Esophagus squamous epithelium (tissue), 5 donors: Measurements from ENCODE around the gene IL1RN. TPM values are rescaled to one million over a fixed set of nuclear protein-coding genes. Genes with fewer than 3 reads are reported as not detected.

ENCODE experiments used
- DNase-seq: peaks from one replicate; lab custom pipeline; 2025; lab: John Stamatoyannopoulos, UW
- H3K27ac ChIP-seq, 4 donors: fragments of 200-600 bp; sonication (generic); one replicate each; pipeline ENCODE4 v1.5.1; 2016 to 2019; ENCODE audit warnings: mild to moderate bottlenecking in 1 of 4
- H3K27me3 ChIP-seq, 4 donors: fragments of 200-600 bp; sonication (generic); 1 replicate in 3 of 4; 2 replicates in 1 of 4; pipeline versions ENCODE4 v1.5.1 to v1.6.0; 2017 to 2021; ENCODE audit warnings: antibody characterized with exemption in 1 of 4
- H3K36me3 ChIP-seq, 3 donors: fragments of 200-600 bp; sonication (generic); one replicate each; pipeline ENCODE4 v1.5.1; 2016 to 2019
- H3K4me1 ChIP-seq, 3 donors: fragments of 200-600 bp; sonication (generic); one replicate each; pipeline ENCODE4 v1.5.1; 2017 to 2019
- H3K4me3 ChIP-seq, 4 donors: fragments of 200-600 bp; sonication (generic); 1 replicate in 3 of 4; 2 replicates in 1 of 4; pipeline ENCODE4 v1.5.1; 2016 to 2019; ENCODE audit warnings: mild to moderate bottlenecking in 2 of 4, moderate library complexity in 1 of 4
- H3K9me3 ChIP-seq, 3 donors: fragments of 200-600 bp; sonication (generic); one replicate each; pipeline ENCODE4 v1.5.1; 2016 to 2019
- POLR2A ChIP-seq, 4 donors: fragments of 450-650 bp; IDR thresholded peaks; one replicate each; pipeline ENCODE4 v1.6.1; 2017; ENCODE audit warnings: antibody characterized with exemption in 4 of 4, mild to moderate bottlenecking in 4 of 4, moderate library complexity in 3 of 4
- WGBS, 2 donors: methylation state at CpG; one replicate each; pipeline ENCODE4 v1.1.5; 2018; 5-methylcytosine and 5-hydroxymethylcytosine counted together
- intact Hi-C: fragments of 100-400 bp; cut with DNase I; formaldehyde crosslinking; loops from one replicate; pipeline ENCODE4 v1.15.0; 2022
- total RNA-seq, 4 donors: library from RNA; depleted of rRNA; stranded (reverse); fragments of >200 nt; gene quantifications; one replicate each; pipeline ENCODE4 v1.1.0, GENCODE V29; 2016
- TF ChIP-seq, protein P1 (sequence below), 6 experiments: fragments of 450-650 bp in 4 of 6; fragments of 200-600 bp in 2 of 6; sonication (generic) in 2 of 6; IDR thresholded peaks; one replicate each; pipeline ENCODE4 v1.5.1; 2016 to 2019; ENCODE audit warnings: antibody characterized with exemption in 6 of 6, mild to moderate bottlenecking in 4 of 6, moderate library complexity in 4 of 6
- donor health status: DM: yes; HTN: yes; CAD: no.

IL1RN gene, protein sequence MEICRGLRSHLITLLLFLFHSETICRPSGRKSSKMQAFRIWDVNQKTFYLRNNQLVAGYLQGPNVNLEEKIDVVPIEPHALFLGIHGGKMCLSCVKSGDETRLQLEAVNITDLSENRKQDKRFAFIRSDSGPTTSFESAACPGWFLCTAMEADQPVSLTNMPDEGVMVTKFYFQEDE
- total RNA-seq: 1,000 to 10,000 TPM in 2 of 4 donors, 100 to 1,000 TPM in 2; 594 to 1,539 (median 978) TPM

DNA sequence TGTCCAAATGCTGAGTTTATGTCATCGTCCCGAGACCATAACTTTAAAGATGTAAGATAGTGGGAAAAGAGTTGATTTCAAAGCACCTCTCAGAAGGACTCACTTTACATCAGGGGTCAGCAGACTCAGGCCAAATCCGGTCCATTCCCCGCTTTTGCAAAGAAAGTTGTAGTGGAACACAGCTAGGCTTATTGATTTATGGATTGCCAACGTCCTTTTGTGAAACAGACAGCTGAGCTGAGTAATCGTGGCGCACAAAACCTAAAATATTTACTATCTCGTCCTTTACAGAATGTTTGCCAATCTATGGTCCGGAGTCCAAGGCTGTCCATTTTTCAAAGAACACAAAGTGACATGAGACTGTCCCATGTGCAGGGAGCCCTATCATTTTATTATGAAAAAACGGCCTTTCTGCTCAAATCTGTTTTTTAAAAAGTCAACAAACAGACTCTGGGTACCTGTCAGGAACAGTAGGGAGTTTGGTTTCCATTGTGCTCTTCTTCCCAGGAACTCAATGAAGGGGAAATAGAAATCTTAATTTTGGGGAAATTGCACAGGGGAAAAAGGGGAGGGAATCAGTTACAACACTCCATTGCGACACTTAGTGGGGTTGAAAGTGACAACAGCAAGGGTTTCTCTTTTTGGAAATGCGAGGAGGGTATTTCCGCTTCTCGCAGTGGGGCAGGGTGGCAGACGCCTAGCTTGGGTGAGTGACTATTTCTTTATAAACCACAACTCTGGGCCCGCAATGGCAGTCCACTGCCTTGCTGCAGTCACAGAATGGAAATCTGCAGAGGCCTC lies at the start of gene IL1RN:
IL1RN (plus strand) TSS at position 754 of the 801 bp plus-strand sequence; CDS start at position 781, 27 bp downstream.
- intact Hi-C loops: no loop called here
- no peak within 1 kb of the TSS for H3K4me3 ChIP-seq

DNA sequence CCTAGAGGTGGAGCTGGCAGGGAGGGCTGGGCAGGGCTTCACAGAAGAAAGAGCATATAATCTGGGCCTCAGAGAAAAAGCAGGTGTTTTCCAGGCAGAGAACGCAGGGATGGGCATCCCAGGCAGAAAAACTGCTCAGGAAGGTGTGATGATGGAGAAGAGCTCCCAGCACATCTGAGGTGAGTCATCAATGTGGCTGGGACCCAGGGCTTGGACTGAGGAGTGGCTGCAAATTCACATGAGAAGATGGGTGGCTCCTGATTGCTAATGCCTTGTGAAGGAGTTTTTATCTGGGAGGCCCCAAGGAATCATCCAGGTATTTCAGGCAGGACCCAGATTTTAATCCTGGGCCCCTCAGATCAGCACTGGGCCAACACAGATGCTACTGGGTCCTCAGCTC lies 49.5 kb upstream of the IL1RN start:
- no peak for DNase-seq
- 11 to 53% methylated on average over 1 of the region's 1 CpG for WGBS, 2 donors
- no peaks in the 10 kb centered on the region for H3K9me3 ChIP-seq

More for the DNA sequence above, at the start of gene IL1RN:
- Histone ChIP-seq H3K27me3 (no peaks in the 10 kb centered on the region), H3K9me3 (no peaks in the 10 kb centered on the region), H3K36me3 (peaks cover 0 to 65% (median 7%) of the 10 kb centered on the region in 3 donors), H3K4me1 (peaks cover 13 to 35% (median 15%) of the 10 kb centered on the region in 3 donors), H3K27ac (peak within 1 kb of the TSS in 1 of 4 donors; percentile 98)
- TF ChIP-seq POLR2A (IDR thresholded peaks at IDR 0.05): no peak
- TF ChIP-seq, protein P1, sequence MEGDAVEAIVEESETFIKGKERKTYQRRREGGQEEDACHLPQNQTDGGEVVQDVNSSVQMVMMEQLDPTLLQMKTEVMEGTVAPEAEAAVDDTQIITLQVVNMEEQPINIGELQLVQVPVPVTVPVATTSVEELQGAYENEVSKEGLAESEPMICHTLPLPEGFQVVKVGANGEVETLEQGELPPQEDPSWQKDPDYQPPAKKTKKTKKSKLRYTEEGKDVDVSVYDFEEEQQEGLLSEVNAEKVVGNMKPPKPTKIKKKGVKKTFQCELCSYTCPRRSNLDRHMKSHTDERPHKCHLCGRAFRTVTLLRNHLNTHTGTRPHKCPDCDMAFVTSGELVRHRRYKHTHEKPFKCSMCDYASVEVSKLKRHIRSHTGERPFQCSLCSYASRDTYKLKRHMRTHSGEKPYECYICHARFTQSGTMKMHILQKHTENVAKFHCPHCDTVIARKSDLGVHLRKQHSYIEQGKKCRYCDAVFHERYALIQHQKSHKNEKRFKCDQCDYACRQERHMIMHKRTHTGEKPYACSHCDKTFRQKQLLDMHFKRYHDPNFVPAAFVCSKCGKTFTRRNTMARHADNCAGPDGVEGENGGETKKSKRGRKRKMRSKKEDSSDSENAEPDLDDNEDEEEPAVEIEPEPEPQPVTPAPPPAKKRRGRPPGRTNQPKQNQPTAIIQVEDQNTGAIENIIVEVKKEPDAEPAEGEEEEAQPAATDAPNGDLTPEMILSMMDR (IDR thresholded peaks at IDR 0.05): no peak
- whole genome bisulfite sequencing, 2 donors: 73 to 81% methylated on average over 13 to 16 of the region's 16 CpGs
- no peak for DNase-seq

DNA sequence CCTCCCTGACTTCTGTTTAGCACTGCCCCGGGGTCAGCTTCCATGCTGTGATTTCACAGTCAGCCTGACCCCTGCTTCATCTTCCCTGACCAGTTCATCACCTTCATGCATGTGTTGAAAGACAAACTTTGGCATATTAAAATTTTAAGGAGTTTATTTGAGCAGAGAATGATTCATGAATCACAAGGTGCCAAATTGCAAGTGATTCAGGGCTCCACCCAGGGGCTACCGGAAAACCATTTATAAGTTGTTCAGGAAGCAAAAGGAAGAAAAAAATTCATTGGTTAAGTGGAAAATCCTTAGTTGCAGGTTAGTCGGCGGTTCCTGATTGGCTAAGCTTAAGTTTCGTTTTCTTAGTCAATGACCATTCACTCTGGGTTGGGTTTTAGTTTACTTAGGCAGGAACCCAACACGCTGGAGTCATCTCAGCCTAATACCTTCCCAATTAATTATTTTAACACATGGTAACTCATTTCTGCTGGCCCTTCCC lies 49.0 kb upstream of the IL1RN start:
- no peaks in the 10 kb centered on the region for H3K9me3 ChIP-seq
- H3K4me1 ChIP-seq: peaks cover 5 to 65% (median 12%) of the 10 kb centered on the region in 3 donors
- WGBS, 2 donors: 32 to 43% methylated on average over 5 to 6 of the region's 6 CpGs
- no peak overlapping the region for H3K4me3 ChIP-seq
- TF ChIP-seq, protein P1 (IDR thresholded peaks at IDR 0.05): no peak
- no peak for TF ChIP-seq POLR2A (IDR thresholded peaks at IDR 0.05)
- H3K36me3 ChIP-seq: no peaks in the 10 kb centered on the region
- peak overlapping the region; percentile 78 to 94 (median 86) for H3K27ac ChIP-seq
- intact Hi-C loops: no loop called here
- no peak for DNase-seq
- H3K27me3 ChIP-seq: no peaks in the 10 kb centered on the region

More for the DNA sequence above, 49.5 kb upstream of the IL1RN start:
- H3K36me3 ChIP-seq: no peaks in the 10 kb centered on the region
- no peaks in the 10 kb centered on the region for H3K27me3 ChIP-seq
- peaks cover 5 to 70% (median 16%) of the 10 kb centered on the region in 3 donors for H3K4me1 ChIP-seq
- TF ChIP-seq, protein P1 (IDR thresholded peaks at IDR 0.05): no peak
- TF ChIP-seq POLR2A (IDR thresholded peaks at IDR 0.05): no peak
- intact Hi-C loops: no loop called here
- H3K4me3 ChIP-seq: no peak overlapping the region
- peak overlapping the region; percentile 78 to 94 (median 86) for H3K27ac ChIP-seq

DNA sequence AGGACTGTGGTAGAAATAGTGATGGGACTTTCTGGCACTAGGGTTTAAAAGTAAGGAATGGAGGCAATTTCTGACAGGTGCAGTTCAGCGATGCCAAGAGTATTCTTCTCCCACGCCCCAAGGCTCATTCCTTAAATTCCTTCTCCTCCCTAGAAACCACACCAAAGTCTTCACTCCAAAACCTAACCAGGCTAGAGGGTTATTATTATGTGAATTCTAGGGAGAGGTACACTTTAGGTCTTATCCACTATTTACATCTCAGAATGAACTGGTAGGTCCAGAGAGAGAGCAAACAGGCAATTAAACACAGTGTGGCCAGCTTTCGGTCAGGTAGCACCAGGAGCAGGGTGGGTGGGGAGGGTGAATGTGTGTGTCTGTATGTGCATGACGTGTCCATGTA lies 48.3 kb upstream of the IL1RN start:
- Histone ChIP-seq H3K27ac (peak overlapping the region; percentile 68 to 94 (median 80)), H3K4me3 (no peak overlapping the region), H3K4me1 (peaks cover 5 to 62% (median 12%) of the 10 kb centered on the region in 3 donors), H3K9me3 (no peaks in the 10 kb centered on the region), H3K27me3 (no peaks in the 10 kb centered on the region), H3K36me3 (no peaks in the 10 kb centered on the region)
- TF ChIP-seq POLR2A (IDR thresholded peaks at IDR 0.05): no peak
- TF ChIP-seq, protein P1 (IDR thresholded peaks at IDR 0.05): no peak
- DNase-seq: no peak
- intact Hi-C loops: no loop called here
- 57 to 63% methylated on average over 4 of the region's 4 CpGs for WGBS, 2 donors
